ENCODE data around the gene PAWR. TPM values are rescaled to one million over a fixed set of nuclear protein-coding genes. Genes with fewer than 3 reads are reported as not detected.

PAWR gene
- total and polyA plus RNA-seq, 9 of the 15 experiments (the other 6 are each of a cell fraction or from before 2014, with no cell fraction given) = 0.82 TPM; not detected in 8

DNA sequence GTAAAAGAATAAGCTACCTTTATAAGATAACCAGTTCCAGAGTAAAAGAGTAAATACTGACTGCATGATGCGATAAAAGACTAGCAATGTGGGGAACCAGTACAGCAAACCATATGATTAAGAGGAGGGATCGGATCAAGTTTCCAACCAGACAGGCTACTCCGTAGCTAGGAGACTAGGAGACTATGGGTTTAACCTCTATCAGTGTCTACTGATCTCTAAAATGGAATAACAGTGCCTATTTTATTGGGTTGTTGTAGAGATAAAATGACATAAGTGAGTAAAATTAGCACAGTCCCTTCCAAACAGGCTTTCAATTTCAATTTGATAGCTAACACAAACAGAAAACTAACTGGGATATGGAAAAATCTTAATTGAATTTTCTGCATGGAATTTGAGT lies 76.0 kb downstream of the PAWR start:
- DNase-seq (ENCODE audit: extremely low read depth in 1 of 4, low spot score in 3 of 4) = no peak
- POLR2A ChIA-PET = no interaction called here
- Histone ChIP-seq H3K79me2 (ENCODE audit: control insufficient read depth, insufficient read depth, low read length) (no peaks in the 10 kb centered on the region), H3K27ac (ENCODE audit: extremely low read depth, low read depth, low read length) (no peak overlapping the region), H3K9me1 (ENCODE audit: control insufficient read depth, insufficient read depth, low read length) (no peaks in the 10 kb centered on the region), H4K20me1 (replicated peaks; ENCODE audit: control insufficient read depth, insufficient read depth, low read length) (no peaks in the 10 kb centered on the region), H3K36me3 (ENCODE audit: control insufficient read depth, insufficient read depth, low read length) (no peaks in the 10 kb centered on the region), H2AFZ (ENCODE audit: low read depth, low read length) (no peak overlapping the region), H3K4me3 (no peak overlapping the region), H3K27me3 (ENCODE audit: control insufficient read depth in 2 of 2, insufficient read depth in 2 of 2, low read length in 2 of 2) (no peaks in the 10 kb centered on the region), H3K4me2 (ENCODE audit: insufficient read depth, low read length) (no peak overlapping the region), H3K9me3 (replicated peaks; ENCODE audit: control insufficient read depth, insufficient read depth, low read depth, low read length) (no peaks in the 10 kb centered on the region; the same call in 1 of the 2 replicates), H3K4me1 (replicated peaks in 1 of 2; ENCODE audit: control insufficient read depth in 2 of 2, insufficient read depth in 2 of 2, low read length in 2 of 2) (no peaks in the 10 kb centered on the region), H3K9ac (ENCODE audit: insufficient read depth in 1 of 2, low read depth in 2 of 2, low read length in 2 of 2) (no peak overlapping the region)
- no TSS peak for BruUV-seq (replicated peaks)
- no peak for FAIRE-seq
- intact Hi-C loops (cut with micrococcal nuclease) = no loop called here
- CTCF ChIA-PET (ENCODE audit: low intra/inter-chr PET ratio) = no interaction called here
- 2% methylated on average over 3 of the region's 3 CpGs for WGBS (ENCODE audit: insufficient coverage, low coverage, missing lambda C conversion rate)
- no peak for ATAC-seq
- in situ Hi-C loops (cut with MboI) = no loop called here
- TF ChIP-seq, protein P1, sequence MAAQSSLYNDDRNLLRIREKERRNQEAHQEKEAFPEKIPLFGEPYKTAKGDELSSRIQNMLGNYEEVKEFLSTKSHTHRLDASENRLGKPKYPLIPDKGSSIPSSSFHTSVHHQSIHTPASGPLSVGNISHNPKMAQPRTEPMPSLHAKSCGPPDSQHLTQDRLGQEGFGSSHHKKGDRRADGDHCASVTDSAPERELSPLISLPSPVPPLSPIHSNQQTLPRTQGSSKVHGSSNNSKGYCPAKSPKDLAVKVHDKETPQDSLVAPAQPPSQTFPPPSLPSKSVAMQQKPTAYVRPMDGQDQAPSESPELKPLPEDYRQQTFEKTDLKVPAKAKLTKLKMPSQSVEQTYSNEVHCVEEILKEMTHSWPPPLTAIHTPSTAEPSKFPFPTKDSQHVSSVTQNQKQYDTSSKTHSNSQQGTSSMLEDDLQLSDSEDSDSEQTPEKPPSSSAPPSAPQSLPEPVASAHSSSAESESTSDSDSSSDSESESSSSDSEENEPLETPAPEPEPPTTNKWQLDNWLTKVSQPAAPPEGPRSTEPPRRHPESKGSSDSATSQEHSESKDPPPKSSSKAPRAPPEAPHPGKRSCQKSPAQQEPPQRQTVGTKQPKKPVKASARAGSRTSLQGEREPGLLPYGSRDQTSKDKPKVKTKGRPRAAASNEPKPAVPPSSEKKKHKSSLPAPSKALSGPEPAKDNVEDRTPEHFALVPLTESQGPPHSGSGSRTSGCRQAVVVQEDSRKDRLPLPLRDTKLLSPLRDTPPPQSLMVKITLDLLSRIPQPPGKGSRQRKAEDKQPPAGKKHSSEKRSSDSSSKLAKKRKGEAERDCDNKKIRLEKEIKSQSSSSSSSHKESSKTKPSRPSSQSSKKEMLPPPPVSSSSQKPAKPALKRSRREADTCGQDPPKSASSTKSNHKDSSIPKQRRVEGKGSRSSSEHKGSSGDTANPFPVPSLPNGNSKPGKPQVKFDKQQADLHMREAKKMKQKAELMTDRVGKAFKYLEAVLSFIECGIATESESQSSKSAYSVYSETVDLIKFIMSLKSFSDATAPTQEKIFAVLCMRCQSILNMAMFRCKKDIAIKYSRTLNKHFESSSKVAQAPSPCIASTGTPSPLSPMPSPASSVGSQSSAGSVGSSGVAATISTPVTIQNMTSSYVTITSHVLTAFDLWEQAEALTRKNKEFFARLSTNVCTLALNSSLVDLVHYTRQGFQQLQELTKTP (IDR thresholded peaks at IDR 0.05; ENCODE audit: low read depth in 1 of 2, partially characterized antibody in 2 of 2) = no peak
- TF ChIP-seq, protein P2, sequence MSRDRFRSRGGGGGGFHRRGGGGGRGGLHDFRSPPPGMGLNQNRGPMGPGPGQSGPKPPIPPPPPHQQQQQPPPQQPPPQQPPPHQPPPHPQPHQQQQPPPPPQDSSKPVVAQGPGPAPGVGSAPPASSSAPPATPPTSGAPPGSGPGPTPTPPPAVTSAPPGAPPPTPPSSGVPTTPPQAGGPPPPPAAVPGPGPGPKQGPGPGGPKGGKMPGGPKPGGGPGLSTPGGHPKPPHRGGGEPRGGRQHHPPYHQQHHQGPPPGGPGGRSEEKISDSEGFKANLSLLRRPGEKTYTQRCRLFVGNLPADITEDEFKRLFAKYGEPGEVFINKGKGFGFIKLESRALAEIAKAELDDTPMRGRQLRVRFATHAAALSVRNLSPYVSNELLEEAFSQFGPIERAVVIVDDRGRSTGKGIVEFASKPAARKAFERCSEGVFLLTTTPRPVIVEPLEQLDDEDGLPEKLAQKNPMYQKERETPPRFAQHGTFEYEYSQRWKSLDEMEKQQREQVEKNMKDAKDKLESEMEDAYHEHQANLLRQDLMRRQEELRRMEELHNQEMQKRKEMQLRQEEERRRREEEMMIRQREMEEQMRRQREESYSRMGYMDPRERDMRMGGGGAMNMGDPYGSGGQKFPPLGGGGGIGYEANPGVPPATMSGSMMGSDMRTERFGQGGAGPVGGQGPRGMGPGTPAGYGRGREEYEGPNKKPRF (IDR thresholded peaks at IDR 0.05; ENCODE audit: low read depth, low read length) = no peak
- TF ChIP-seq ZNF699 (CRISPR knock-in tag; IDR thresholded peaks at IDR 0.05; ENCODE audit: insufficient replicate concordance) = no peak
- TF ChIP-seq, protein P3, sequence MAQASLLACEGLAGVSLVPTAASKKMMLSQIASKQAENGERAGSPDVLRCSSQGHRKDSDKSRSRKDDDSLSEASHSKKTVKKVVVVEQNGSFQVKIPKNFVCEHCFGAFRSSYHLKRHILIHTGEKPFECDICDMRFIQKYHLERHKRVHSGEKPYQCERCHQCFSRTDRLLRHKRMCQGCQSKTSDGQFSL (CRISPR knock-in tag; IDR thresholded peaks at IDR 0.05) = no peak
- TF ChIP-seq, protein P3 (tag; IDR thresholded peaks at IDR 0.05) = no peak
- TF ChIP-seq, protein P4, sequence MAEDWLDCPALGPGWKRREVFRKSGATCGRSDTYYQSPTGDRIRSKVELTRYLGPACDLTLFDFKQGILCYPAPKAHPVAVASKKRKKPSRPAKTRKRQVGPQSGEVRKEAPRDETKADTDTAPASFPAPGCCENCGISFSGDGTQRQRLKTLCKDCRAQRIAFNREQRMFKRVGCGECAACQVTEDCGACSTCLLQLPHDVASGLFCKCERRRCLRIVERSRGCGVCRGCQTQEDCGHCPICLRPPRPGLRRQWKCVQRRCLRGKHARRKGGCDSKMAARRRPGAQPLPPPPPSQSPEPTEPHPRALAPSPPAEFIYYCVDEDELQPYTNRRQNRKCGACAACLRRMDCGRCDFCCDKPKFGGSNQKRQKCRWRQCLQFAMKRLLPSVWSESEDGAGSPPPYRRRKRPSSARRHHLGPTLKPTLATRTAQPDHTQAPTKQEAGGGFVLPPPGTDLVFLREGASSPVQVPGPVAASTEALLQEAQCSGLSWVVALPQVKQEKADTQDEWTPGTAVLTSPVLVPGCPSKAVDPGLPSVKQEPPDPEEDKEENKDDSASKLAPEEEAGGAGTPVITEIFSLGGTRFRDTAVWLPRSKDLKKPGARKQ (CRISPR knock-in tag; IDR thresholded peaks at IDR 0.05) = no peak
- TF ChIP-seq, protein P5, sequence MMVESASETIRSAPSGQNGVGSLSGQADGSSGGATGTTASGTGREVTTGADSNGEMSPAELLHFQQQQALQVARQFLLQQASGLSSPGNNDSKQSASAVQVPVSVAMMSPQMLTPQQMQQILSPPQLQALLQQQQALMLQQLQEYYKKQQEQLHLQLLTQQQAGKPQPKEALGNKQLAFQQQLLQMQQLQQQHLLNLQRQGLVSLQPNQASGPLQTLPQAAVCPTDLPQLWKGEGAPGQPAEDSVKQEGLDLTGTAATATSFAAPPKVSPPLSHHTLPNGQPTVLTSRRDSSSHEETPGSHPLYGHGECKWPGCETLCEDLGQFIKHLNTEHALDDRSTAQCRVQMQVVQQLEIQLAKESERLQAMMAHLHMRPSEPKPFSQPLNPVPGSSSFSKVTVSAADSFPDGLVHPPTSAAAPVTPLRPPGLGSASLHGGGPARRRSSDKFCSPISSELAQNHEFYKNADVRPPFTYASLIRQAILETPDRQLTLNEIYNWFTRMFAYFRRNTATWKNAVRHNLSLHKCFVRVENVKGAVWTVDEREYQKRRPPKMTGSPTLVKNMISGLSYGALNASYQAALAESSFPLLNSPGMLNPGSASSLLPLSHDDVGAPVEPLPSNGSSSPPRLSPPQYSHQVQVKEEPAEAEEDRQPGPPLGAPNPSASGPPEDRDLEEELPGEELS (CRISPR knock-in tag; IDR thresholded peaks at IDR 0.05; ENCODE audit: borderline replicate concordance) = no peak

All from K562 (cell line).